OCI-LY3 (cell line): ENCODE data around the gene PIK3AP1.

Experiments used
- H2AFZ ChIP-seq: fragments of 200-600, 300-600 bp; shearing (Covaris generic); 2 replicates; pipeline ENCODE4 v1.6.0; 2014; ENCODE audit warnings: antibody characterized with exemption, low read depth, low read length
- H3K27ac ChIP-seq: fragments of 200-600, 300-600 bp; sonication (generic); 2 replicates; pipeline ENCODE4 v1.5.1; 2014; ENCODE audit warnings: mild to moderate bottlenecking, low read length, moderate library complexity, mixed read lengths
- H3K27me3 ChIP-seq: fragments of 200-600, 300-600 bp; sonication (generic); 2 replicates; pipeline ENCODE4 v1.6.1; 2014; ENCODE audit warnings: low read depth, low read length, mixed read lengths
- H3K36me3 ChIP-seq: fragments of 200-600, 300-600 bp; sonication (generic); replicated peaks from 2 replicates; pipeline ENCODE3; 2014; ENCODE audit warnings: low read depth, low read length, mixed read lengths
- H3K4me1 ChIP-seq: fragments of 300-600, 200-600 bp; sonication (generic); 2 replicates; pipeline ENCODE4 v1.6.1; 2014; ENCODE audit warnings: low read length, mixed read lengths
- H3K4me2 ChIP-seq: fragments of 200-600, 300-600 bp; sonication (generic); 2 replicates; pipeline ENCODE4 v1.6.1; 2014; ENCODE audit warnings: low read length, mixed read lengths
- H3K4me3 ChIP-seq: fragments of 300-600, 200-600 bp; sonication (generic); 2 replicates; pipeline ENCODE4 v1.5.1; 2014; ENCODE audit warnings: antibody characterized with exemption, mild to moderate bottlenecking, low read length, moderate library complexity
- H3K79me2 ChIP-seq: fragments of 300-600, 200-600 bp; shearing (Covaris generic); 2 replicates; pipeline ENCODE4 v1.6.1; 2014; ENCODE audit warnings: mild to moderate bottlenecking, low read length, mixed read lengths
- H3K9ac ChIP-seq: fragments of 300-600, 200-600 bp; shearing (Covaris generic); 2 replicates; pipeline ENCODE4 v1.6.0; 2014; ENCODE audit warnings: mild to moderate bottlenecking, low read length, moderate library complexity
- H3K9me3 ChIP-seq: fragments of 200-600, 300-600 bp; shearing (Covaris generic); 2 replicates; pipeline ENCODE4 v1.6.1; 2014; ENCODE audit warnings: low read length, mixed read lengths; ENCODE audit not compliant: insufficient read depth
- H4K20me1 ChIP-seq: fragments of 200-600, 300-600 bp; sonication (generic); 2 replicates; pipeline ENCODE4 v1.6.1; 2016; ENCODE audit warnings: low read length, mixed read lengths; ENCODE audit not compliant: insufficient read depth
- CTCF ChIP-seq: fragments of 200-600, 300-600 bp; sonication (generic); IDR thresholded peaks from 2 replicates; pipeline ENCODE4 v1.5.1; 2014; ENCODE audit warnings: antibody characterized with exemption, low read length, low read depth
- EZH2phosphoT487 ChIP-seq: fragments of 200-600 bp; shearing (Covaris generic); IDR thresholded peaks from 2 replicates; pipeline ENCODE4 v1.6.1; 2018; ENCODE audit warnings: antibody characterized with exemption, mixed run types, low read depth

PIK3AP1 gene

GRCh38 chr10:96579133-96579532 is 141.2 kb downstream of the PIK3AP1 start:
- Histone ChIP-seq H3K4me3 (no peak overlapping the region), H3K4me1 (peaks cover 13% of the 10 kb centered on the region), H3K79me2 (peaks cover 98% of the 10 kb centered on the region), H4K20me1 (peaks cover 83% of the 10 kb centered on the region), H3K9ac (no peak overlapping the region), H3K36me3 (peaks cover 12% of the 10 kb centered on the region), H3K27me3 (no peaks in the 10 kb centered on the region), H3K9me3 (no peaks in the 10 kb centered on the region), H3K27ac (no peak overlapping the region), H3K4me2 (no peak overlapping the region), H2AFZ (no peak overlapping the region)
- no peak for TF ChIP-seq EZH2phosphoT487
- no peak for TF ChIP-seq CTCF

GRCh38 chr10:96578633-96579032 is 141.7 kb downstream of the PIK3AP1 start:
- no peak overlapping the region for H3K4me2 ChIP-seq
- no peak overlapping the region for H2AFZ ChIP-seq
- no peak overlapping the region for H3K4me3 ChIP-seq
- no peaks in the 10 kb centered on the region for H3K9me3 ChIP-seq
- H3K79me2 ChIP-seq = peaks cover 95% of the 10 kb centered on the region
- no peak overlapping the region for H3K9ac ChIP-seq
- peaks cover 13% of the 10 kb centered on the region for H3K4me1 ChIP-seq
- TF ChIP-seq CTCF (no peak), EZH2phosphoT487 (no peak)
- H3K27me3 ChIP-seq = no peaks in the 10 kb centered on the region
- peaks cover 12% of the 10 kb centered on the region for H3K36me3 ChIP-seq
- peaks cover 79% of the 10 kb centered on the region for H4K20me1 ChIP-seq
- H3K27ac ChIP-seq = no peak overlapping the region

- no peaks in the 10 kb centered on the region for H3K27me3 ChIP-seq
- H3K27ac ChIP-seq = no peak overlapping the region
- TF ChIP-seq EZH2phosphoT487 (no peak), CTCF (no peak)
- H3K4me3 ChIP-seq = no peak overlapping the region
- H4K20me1 ChIP-seq = peaks cover 79% of the 10 kb centered on the region
- peaks cover 15% of the 10 kb centered on the region for H3K36me3 ChIP-seq
- H3K9me3 ChIP-seq = no peaks in the 10 kb centered on the region
- H3K4me1 ChIP-seq = peaks cover 13% of the 10 kb centered on the region
- H3K4me2 ChIP-seq = no peak overlapping the region
- peaks cover 94% of the 10 kb centered on the region for H3K79me2 ChIP-seq
- no peak overlapping the region for H3K9ac ChIP-seq
- no peak overlapping the region for H2AFZ ChIP-seq
Observed at GRCh38 chr10:96578022-96578421, 142.3 kb downstream of the PIK3AP1 start.

- no peak overlapping the region for H3K27ac ChIP-seq
- no peaks in the 10 kb centered on the region for H3K9me3 ChIP-seq
- H3K27me3 ChIP-seq = no peaks in the 10 kb centered on the region
- H3K4me2 ChIP-seq = peak overlapping the region; percentile 4; the same call in 1 of the 2 replicates
- peaks cover 94% of the 10 kb centered on the region for H3K79me2 ChIP-seq
- H3K36me3 ChIP-seq = peaks cover 17% of the 10 kb centered on the region
- no peak overlapping the region for H3K4me3 ChIP-seq
- no peak overlapping the region for H2AFZ ChIP-seq
- no peak for TF ChIP-seq EZH2phosphoT487
- no peak for TF ChIP-seq CTCF
- H4K20me1 ChIP-seq = peaks cover 79% of the 10 kb centered on the region
- H3K9ac ChIP-seq = no peak overlapping the region
- H3K4me1 ChIP-seq = peaks cover 13% of the 10 kb centered on the region
Observed at GRCh38 chr10:96577069-96577468, 143.2 kb downstream of the PIK3AP1 start.
